PC-9 (cell line): Measurements from ENCODE around the gene PLK4. TPM values are rescaled to one million over a fixed set of nuclear protein-coding genes. Genes with fewer than 3 reads are reported as not detected.

Source experiments
- Bru-seq: library from RNA; stranded (reverse); fragments of 400-500 nt; gene quantifications from one replicate; lab custom pipeline; 2021; lab: Mats Ljungman, UMichigan
- BruChase-seq, 2 experiments: library from RNA; stranded (reverse); fragments of 400-500 nt; gene quantifications; one replicate each; lab custom pipeline; 2021; lab: Mats Ljungman, UMichigan
- BruUV-seq: library from RNA; stranded (reverse); fragments of 400-500 nt; replicated peaks from 2 replicates; lab custom pipeline; 2021; lab: Mats Ljungman, UMichigan
- CTCF ChIA-PET: fragments of 300-600 bp; sonication (Branson Sonifier 250); formaldehyde crosslinking; loops from one replicate; lab custom pipeline; 2022; ENCODE audit warnings: antibody characterized with exemption; lab: Charles Lee
- POLR2A ChIA-PET: fragments of 300-600 bp; sonication (Branson Sonifier 250); formaldehyde crosslinking; loops from one replicate; lab custom pipeline; 2022; ENCODE audit warnings: antibody characterized with exemption; ENCODE audit not compliant: unreplicated experiment; lab: Charles Lee
- DNase-seq, 2 experiments: peaks; one replicate each; pipeline versions ENCODE4 v3.0.0 to v3.0.0-alpha.2; 2015 to 2022; ENCODE audit warnings: mixed read lengths in 1 of 2
- H2AFZ ChIP-seq: fragments of 200-600 bp; sonication (generic); 2 replicates; pipeline ENCODE4 v1.8.1; 2017; ENCODE audit warnings: antibody characterized with exemption
- H3F3A ChIP-seq: fragments of 200-600 bp; sonication (generic); 2 replicates; pipeline ENCODE4 v1.8.1; 2017; ENCODE audit warnings: antibody characterized with exemption, mild to moderate bottlenecking, low read depth; ENCODE audit not compliant: insufficient read depth
- H3K27ac ChIP-seq: fragments of 200-600 bp; sonication (generic); 2 replicates; pipeline ENCODE4 v1.6.1; 2016; ENCODE audit warnings: mixed run types
- H3K27me3 ChIP-seq: fragments of 200-600 bp; sonication (generic); 2 replicates; pipeline ENCODE4 v1.6.1; 2016; ENCODE audit warnings: low read depth, mixed run types; ENCODE audit not compliant: insufficient read depth
- H3K36me3 ChIP-seq: fragments of 200-600 bp; sonication (generic); 2 replicates; pipeline ENCODE4 v1.6.1; 2016; ENCODE audit warnings: low read depth, mixed run types
- H3K4me1 ChIP-seq: fragments of 200-600 bp; sonication (generic); replicated peaks from 2 replicates; pipeline ENCODE4 v1.6.1; 2016; ENCODE audit warnings: mixed run types; ENCODE audit not compliant: insufficient read depth
- H3K4me2 ChIP-seq: fragments of 200-600 bp; sonication (generic); 2 replicates; pipeline ENCODE4 v1.6.1; 2017; ENCODE audit warnings: mixed run types
- H3K4me3 ChIP-seq: fragments of 200-600 bp; sonication (generic); 2 replicates; pipeline ENCODE4 v1.6.1; 2016; ENCODE audit warnings: mixed run types
- H3K79me2 ChIP-seq: fragments of 200-600 bp; sonication (generic); 2 replicates; pipeline ENCODE4 v1.6.1; 2017; ENCODE audit warnings: low read depth, mixed run types
- H3K9me2 ChIP-seq: fragments of 200-600 bp; sonication (generic); 2 replicates; pipeline ENCODE4 v1.8.1; 2017; ENCODE audit warnings: mild to moderate bottlenecking; ENCODE audit not compliant: insufficient read depth
- H3K9me3 ChIP-seq: fragments of 200-600 bp; sonication (generic); 2 replicates; pipeline ENCODE4 v1.8.1; 2016; ENCODE audit warnings: low read depth; ENCODE audit not compliant: insufficient read depth
- H4K20me1 ChIP-seq: fragments of 200-600 bp; sonication (generic); 2 replicates; pipeline ENCODE4 v1.8.1; 2017; ENCODE audit not compliant: insufficient read depth
- EZH2 ChIP-seq: fragments of 200-600 bp; sonication (generic); IDR thresholded peaks from 2 replicates; pipeline ENCODE4 v1.8.0; 2017; ENCODE audit warnings: antibody characterized with exemption, low read depth
- intact Hi-C: fragments of 100-400 bp; cut with micrococcal nuclease; formaldehyde crosslinking; loops from one replicate; pipeline ENCODE4 v1.10.0; 2022; ENCODE audit not compliant: unreplicated experiment
- long read RNA-seq: library from polyadenylated mRNA; stranded (forward); transcript quantifications from one replicate; pipeline ENCODE4 v2.0.0, GENCODE V29; 2022
- total RNA-seq: library from RNA; stranded (reverse); gene quantifications from 2 replicates; pipeline ENCODE4 v1.2.3, GENCODE V29; 2021
- TF ChIP-seq, protein P1 (sequence below): fragments of 200-600 bp; sonication (generic); conservative IDR thresholded peaks from 2 replicates; pipeline ENCODE4 v1.6.1; 2017; ENCODE audit warnings: mixed run types, antibody characterized with exemption, mild to moderate bottlenecking, moderate library complexity

The PLK4 gene
- total RNA-seq (23.3 and 25.7 TPM in 2 replicates), Bru-seq, nascent RNA (percentile 91 among the genes with signal in this experiment), BruChase-seq, experiment 1, labeled RNA remaining after a 2-hour chase (percentile 91 among the genes with signal in this experiment), BruChase-seq, experiment 2, labeled RNA remaining after a 6-hour chase (percentile 89 among the genes with signal in this experiment)
- long read RNA-seq, transcript PLK4-201 (16 exons, 3,841 nt), result major isoform, 15 of 26 reads
- long read RNA-seq, partial matches to known transcripts, result 2 of 26 reads
- long read RNA-seq, other reads (novel, unspliced or antisense), result 9 of 26 reads

DNA sequence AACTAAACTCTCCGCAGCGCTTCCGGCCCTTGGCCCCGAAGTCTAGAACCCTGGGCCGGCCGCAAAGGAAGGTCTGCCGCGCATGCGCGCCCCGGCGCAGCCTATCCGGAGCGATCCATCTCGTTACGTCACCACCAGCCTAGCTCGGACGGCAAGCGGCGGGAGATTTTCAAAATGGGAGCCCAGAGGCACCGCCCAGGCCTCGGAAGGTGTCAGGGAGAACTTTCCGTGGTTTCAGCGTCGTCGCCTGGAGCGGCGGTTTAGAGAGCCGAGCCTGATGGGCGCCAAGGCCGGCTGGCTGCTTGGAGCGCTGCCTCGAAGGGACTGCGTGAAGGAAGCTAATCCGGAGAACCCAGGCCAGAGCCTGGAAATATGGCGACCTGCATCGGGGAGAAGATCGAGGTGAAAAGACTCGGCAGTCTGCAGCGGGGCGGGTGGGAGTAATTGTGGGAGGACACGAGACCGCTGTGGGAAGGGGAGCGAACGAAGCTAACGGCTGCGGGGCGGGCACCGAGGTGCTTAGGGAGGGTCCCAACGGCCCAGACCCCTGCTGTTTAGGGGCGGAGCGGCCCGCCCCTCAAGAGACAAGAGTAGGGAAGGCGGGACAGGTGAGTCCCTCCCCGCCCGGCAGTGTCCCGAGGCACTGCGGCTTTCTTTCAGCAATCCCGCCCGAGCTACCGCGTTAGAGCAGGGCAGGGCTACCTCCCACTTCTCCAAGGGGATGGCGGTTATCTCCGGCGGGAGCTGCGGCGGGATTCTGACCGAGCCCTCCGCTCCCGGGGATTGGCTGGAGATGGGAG lies at the start of gene PLK4:
PLK4 (plus strand) TSS at position 131 of the 800 bp plus-strand sequence; CDS start at position 373, 242 bp downstream.
- peak; percentile 73 to 93 for DNase-seq
- peak within 1 kb of the TSS; percentile 73 for H3K27ac ChIP-seq
- H3K4me3 ChIP-seq, result peak within 1 kb of the TSS; percentile 83
- CTCF ChIA-PET, result interaction anchor here (0.6 kb wide), 1 partner anchor 86 kb away, joined by 3 read pairs; no protein-coding TSS in a partner anchor
- peaks cover 13% of the 10 kb centered on the region for H3K79me2 ChIP-seq
- H3F3A ChIP-seq, result peaks cover 5% of the 10 kb centered on the region; the same call in 1 of the 2 replicates
- POLR2A ChIA-PET, result interaction anchor here (0.6 to 1.0 kb wide), 6 partner anchors 9 to 1212 kb away, joined by 3 to 7 read pairs (median 4); partner anchors contain the start of genes INTU and SCLT1
- peak within 1 kb of the TSS; percentile 99 for H2AFZ ChIP-seq
- no peaks in the 10 kb centered on the region for H3K9me3 ChIP-seq
- no peaks in the 10 kb centered on the region for H4K20me1 ChIP-seq
- intact Hi-C loops, result loop anchor here (1.0 to 10.0 kb wide), 5 partner anchors 24 to 256 kb away; partner anchors contain the start of genes ABHD18, HSPA4L, LARP1B and MFSD8
- H3K27me3 ChIP-seq, result no peaks in the 10 kb centered on the region
- peak within 1 kb of the TSS; percentile 95 for H3K4me2 ChIP-seq
- H3K36me3 ChIP-seq, result no peaks in the 10 kb centered on the region
- peaks cover 15% of the 10 kb centered on the region; the same call in 1 of the 2 replicates for H3K4me1 ChIP-seq
- no peaks in the 10 kb centered on the region for H3K9me2 ChIP-seq
- TF ChIP-seq, protein P1, sequence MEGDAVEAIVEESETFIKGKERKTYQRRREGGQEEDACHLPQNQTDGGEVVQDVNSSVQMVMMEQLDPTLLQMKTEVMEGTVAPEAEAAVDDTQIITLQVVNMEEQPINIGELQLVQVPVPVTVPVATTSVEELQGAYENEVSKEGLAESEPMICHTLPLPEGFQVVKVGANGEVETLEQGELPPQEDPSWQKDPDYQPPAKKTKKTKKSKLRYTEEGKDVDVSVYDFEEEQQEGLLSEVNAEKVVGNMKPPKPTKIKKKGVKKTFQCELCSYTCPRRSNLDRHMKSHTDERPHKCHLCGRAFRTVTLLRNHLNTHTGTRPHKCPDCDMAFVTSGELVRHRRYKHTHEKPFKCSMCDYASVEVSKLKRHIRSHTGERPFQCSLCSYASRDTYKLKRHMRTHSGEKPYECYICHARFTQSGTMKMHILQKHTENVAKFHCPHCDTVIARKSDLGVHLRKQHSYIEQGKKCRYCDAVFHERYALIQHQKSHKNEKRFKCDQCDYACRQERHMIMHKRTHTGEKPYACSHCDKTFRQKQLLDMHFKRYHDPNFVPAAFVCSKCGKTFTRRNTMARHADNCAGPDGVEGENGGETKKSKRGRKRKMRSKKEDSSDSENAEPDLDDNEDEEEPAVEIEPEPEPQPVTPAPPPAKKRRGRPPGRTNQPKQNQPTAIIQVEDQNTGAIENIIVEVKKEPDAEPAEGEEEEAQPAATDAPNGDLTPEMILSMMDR, result no peak
- TF ChIP-seq EZH2, result no peak
- TSS peak; percentile 45 for BruUV-seq

DNA sequence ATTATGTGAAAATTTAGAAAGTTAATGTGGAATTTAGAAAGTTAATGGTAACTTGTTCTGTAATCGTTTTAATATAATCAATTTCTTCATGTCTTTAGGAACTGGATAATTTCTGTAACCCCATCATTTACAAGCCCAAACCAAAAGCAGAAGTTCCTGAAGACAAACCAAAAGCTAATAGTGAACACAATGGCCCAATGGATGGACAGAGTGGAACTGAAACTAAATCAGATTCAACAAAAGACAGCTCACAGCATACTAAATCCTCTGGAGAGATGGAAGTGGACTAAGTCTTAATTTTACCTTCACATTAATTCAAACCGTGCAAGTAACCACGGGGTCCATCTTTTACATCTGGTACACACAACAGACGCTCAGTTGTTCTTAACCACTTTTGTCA lies 48.1 kb upstream of the PLK4 start:
- Histone ChIP-seq H2AFZ (no peak overlapping the region), H3K27ac (no peak overlapping the region), H3K4me1 (no peaks in the 10 kb centered on the region), H3K36me3 (0 out of 2 replicates have a peak, but pooled peaks cover 8% of the 10 kb centered on the region), H4K20me1 (no peaks in the 10 kb centered on the region), H3F3A (no peaks in the 10 kb centered on the region; the same call in 1 of the 2 replicates), H3K4me3 (no peak overlapping the region), H3K9me3 (no peaks in the 10 kb centered on the region), H3K27me3 (no peaks in the 10 kb centered on the region), H3K79me2 (no peaks in the 10 kb centered on the region), H3K4me2 (no peak overlapping the region), H3K9me2 (no peaks in the 10 kb centered on the region)
- intact Hi-C loops, result no loop called here
- BruUV-seq, result no TSS peak
- no peak for DNase-seq
- ChIA-PET POLR2A (no interaction called here), CTCF (no interaction called here)
- TF ChIP-seq, protein P1, result no peak
- TF ChIP-seq EZH2, result no peak
